GM19238 (cell line): ENCODE data around the gene ROBO1.

Source experiments
- DNase-seq: peaks from one replicate; pipeline ENCODE4 v3.0.0; 2011; ENCODE audit warnings: low spot score; ENCODE audit not compliant: insufficient read length

ROBO1 gene

GRCh38 chr3:78926523-78926922 lies 841.3 kb downstream of the ROBO1 start:
- no peak for DNase-seq

- DNase-seq = no peak
Observed at GRCh38 chr3:78924711-78925110, 843.1 kb downstream of the ROBO1 start.

GRCh38 chr3:78919021-78919755 lies 848.6 kb downstream of the ROBO1 start:
- DNase-seq = no peak

GRCh38 chr3:78918361-78919020 lies 849.3 kb downstream of the ROBO1 start:
- DNase-seq = no peak

- no peak for DNase-seq
Observed at GRCh38 chr3:78917536-78917935, 850.3 kb downstream of the ROBO1 start.

GRCh38 chr3:78913711-78914110 lies 854.1 kb downstream of the ROBO1 start:
- no peak for DNase-seq

GRCh38 chr3:78912687-78913086 lies 855.1 kb downstream of the ROBO1 start:
- DNase-seq = no peak

GRCh38 chr3:78912259-78912658 lies 855.5 kb downstream of the ROBO1 start:
- no peak for DNase-seq

GRCh38 chr3:78911394-78911793 lies 856.4 kb downstream of the ROBO1 start:
- DNase-seq = no peak

- DNase-seq = no peak
Observed at GRCh38 chr3:78908236-78908635, 859.6 kb downstream of the ROBO1 start.

- no peak for DNase-seq
Observed at GRCh38 chr3:78907367-78907766, 860.4 kb downstream of the ROBO1 start.

GRCh38 chr3:78906930-78907329 lies 860.9 kb downstream of the ROBO1 start:
- no peak for DNase-seq

- no peak for DNase-seq
Observed at GRCh38 chr3:78906245-78906644, 861.6 kb downstream of the ROBO1 start.

GRCh38 chr3:78905700-78906099 lies 862.1 kb downstream of the ROBO1 start:
- DNase-seq = no peak

- DNase-seq = no peak
Observed at GRCh38 chr3:78901544-78901943, 866.3 kb downstream of the ROBO1 start.

GRCh38 chr3:78900880-78901279 lies 866.9 kb downstream of the ROBO1 start:
- no peak for DNase-seq

- no peak for DNase-seq
Observed at GRCh38 chr3:78900426-78900825, 867.4 kb downstream of the ROBO1 start.

GRCh38 chr3:78895528-78895927 lies 872.3 kb downstream of the ROBO1 start:
- no peak for DNase-seq

- DNase-seq = no peak
Observed at GRCh38 chr3:78894787-78895186, 873.0 kb downstream of the ROBO1 start.

- DNase-seq = no peak
Observed at GRCh38 chr3:78893161-78893560, 874.6 kb downstream of the ROBO1 start.

- no peak for DNase-seq
Observed at GRCh38 chr3:78889348-78889747, 878.5 kb downstream of the ROBO1 start.

- no peak for DNase-seq
Observed at GRCh38 chr3:78888635-78889034, 879.2 kb downstream of the ROBO1 start.

GRCh38 chr3:78887547-78888011 lies 880.2 kb downstream of the ROBO1 start:
- DNase-seq = no peak
